Colonic mucosa (tissue), 4 donors: Measurements from ENCODE around the gene CTBP1. TPM values are rescaled to one million over a fixed set of nuclear protein-coding genes. Genes with fewer than 3 reads are reported as not detected.

Experiments used
- DNase-seq: peaks from one replicate; pipeline ENCODE4 v3.0.0-alpha.2; 2020
- H3K27ac ChIP-seq: fragments of 200-600 bp; one replicate; pipeline ENCODE4 v1.8.0; 2021
- H3K27me3 ChIP-seq: fragments of 200-600 bp; one replicate; pipeline ENCODE4 v1.8.0; 2021
- H3K36me3 ChIP-seq: fragments of 200-600 bp; one replicate; pipeline ENCODE4 v1.8.0; 2021
- H3K4me1 ChIP-seq: fragments of 200-600 bp; one replicate; pipeline ENCODE4 v1.8.0; 2021; ENCODE audit warnings: mild to moderate bottlenecking
- H3K4me3 ChIP-seq: fragments of 200-600 bp; one replicate; pipeline ENCODE4 v1.8.0; 2021
- H3K9ac ChIP-seq, 2 donors: one replicate each; pipeline ENCODE4 v1.7.0; 2013; ENCODE audit warnings: control low read depth in 2 of 2, low read depth in 2 of 2, low read length in 2 of 2
- H3K9me3 ChIP-seq: fragments of 200-600 bp; one replicate; pipeline ENCODE4 v1.8.0; 2021
- CTCF ChIP-seq: fragments of 200-600 bp; IDR thresholded peaks from one replicate; pipeline ENCODE4 v1.8.0; 2022; ENCODE audit warnings: antibody characterized with exemption, mild to moderate bottlenecking
- intact Hi-C: fragments of 100-400 bp; cut with DNase I; formaldehyde crosslinking; loops from one replicate; pipeline ENCODE4 v1.14.1; 2022
- total RNA-seq, 2 donors: library from RNA; stranded (reverse); fragmentation: NEBNext Ultra II Directional in 1 of 2; extraction: Animal tissue kit (Norgen Biotek cat#: 25700) in 1 of 2; gene quantifications; one replicate each; pipeline ENCODE4 v1.2.1, GENCODE V29; 2021
- donor health status: healthy.
- donor health status: DM: no; HTN: no; CAD: no.
- donor health status: DM: no; HTN: no; CAD: no.

CTBP1 gene
- total RNA-seq, 2 donors from 2014 or later, result 137 to 200 TPM

GRCh38 chr4:1285790-1286553, 37.0 kb upstream of the CTBP1 start:
- no peak for TF ChIP-seq CTCF
- Histone ChIP-seq H3K9ac (no peak overlapping the region), H3K27me3 (no peaks in the 10 kb centered on the region), H3K4me1 (peaks cover 3% of the 10 kb centered on the region), H3K4me3 (no peak overlapping the region), H3K9me3 (no peaks in the 10 kb centered on the region), H3K36me3 (no peaks in the 10 kb centered on the region), H3K27ac (no peak overlapping the region)
- intact Hi-C loops, result no loop called here
- peak; percentile 32 for DNase-seq

- intact Hi-C loops, result no loop called here
- Histone ChIP-seq H3K9me3 (no peaks in the 10 kb centered on the region), H3K36me3 (no peaks in the 10 kb centered on the region), H3K4me1 (no peaks in the 10 kb centered on the region), H3K4me3 (no peak overlapping the region), H3K9ac (no peak overlapping the region), H3K27me3 (no peaks in the 10 kb centered on the region), H3K27ac (no peak overlapping the region)
- no peak for TF ChIP-seq CTCF
- DNase-seq, result peak; percentile 13
These were observed 36.3 kb upstream of the CTBP1 start for GRCh38 chr4:1285151-1285789.

- Histone ChIP-seq H3K36me3 (no peaks in the 10 kb centered on the region), H3K27ac (no peak overlapping the region), H3K4me1 (no peaks in the 10 kb centered on the region), H3K9me3 (no peaks in the 10 kb centered on the region), H3K27me3 (no peaks in the 10 kb centered on the region), H3K9ac (no peak overlapping the region), H3K4me3 (no peak overlapping the region)
- intact Hi-C loops, result no loop called here
- no peak for TF ChIP-seq CTCF
- peak; percentile 6 for DNase-seq
These were observed 34.8 kb upstream of the CTBP1 start for GRCh38 chr4:1283711-1284110.

DNA sequence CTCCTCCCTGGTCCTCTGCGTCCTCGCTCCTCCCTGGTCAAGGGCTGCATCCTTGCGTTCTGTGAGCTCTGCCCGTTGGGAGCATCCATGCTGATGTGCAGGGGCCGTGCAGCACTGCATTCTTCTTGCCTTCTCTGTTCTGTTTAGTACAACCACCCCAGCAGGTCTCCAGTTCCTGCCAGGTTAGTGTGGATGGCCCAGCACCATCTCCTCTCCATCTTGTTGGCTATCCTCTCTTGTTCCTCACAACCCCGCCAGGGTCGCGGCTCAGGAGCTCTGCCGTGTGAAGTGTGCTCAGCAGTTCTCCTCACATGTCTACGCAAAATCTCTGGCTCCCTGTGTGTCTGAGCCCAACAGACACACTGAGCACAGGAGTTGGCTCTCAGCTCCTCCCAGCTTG, 30.3 kb upstream of the CTBP1 start:
- no peaks in the 10 kb centered on the region for H3K27me3 ChIP-seq
- H3K9ac ChIP-seq, result no peak overlapping the region
- no peaks in the 10 kb centered on the region for H3K36me3 ChIP-seq
- DNase-seq, result no peak
- no peak overlapping the region for H3K27ac ChIP-seq
- H3K9me3 ChIP-seq, result no peaks in the 10 kb centered on the region
- no peak for TF ChIP-seq CTCF
- H3K4me1 ChIP-seq, result no peaks in the 10 kb centered on the region
- intact Hi-C loops, result no loop called here
- H3K4me3 ChIP-seq, result no peak overlapping the region

- DNase-seq, result no peak
- H3K4me1 ChIP-seq, result no peaks in the 10 kb centered on the region
- intact Hi-C loops, result no loop called here
- no peaks in the 10 kb centered on the region for H3K27me3 ChIP-seq
- TF ChIP-seq CTCF, result no peak
- H3K27ac ChIP-seq, result no peak overlapping the region
- H3K36me3 ChIP-seq, result no peaks in the 10 kb centered on the region
- no peak overlapping the region for H3K4me3 ChIP-seq
- no peak overlapping the region for H3K9ac ChIP-seq
- no peaks in the 10 kb centered on the region for H3K9me3 ChIP-seq
These were observed 29.0 kb upstream of the CTBP1 start for GRCh38 chr4:1277667-1278665.
